PC-3 (cell line): ENCODE measurements around the gene PCDHB7. TPM values are rescaled to one million over a fixed set of nuclear protein-coding genes. Genes with fewer than 3 reads are reported as not detected.
"Not testable (repeated sequence)": the region's sequence is repeated elsewhere in the genome, so short reads cannot be mapped to it uniquely, and the experiment has no call there.

Experiments used
- ATAC-seq: fragments of 200-7000 bp; cut with Tn5 transposase; 2 replicates; pipeline ENCODE4 v1.9.1; 2020; ENCODE audit warnings: mild to moderate bottlenecking, moderate library complexity
- BruUV-seq: library from RNA; stranded (reverse); fragments of 400-500 nt; replicated peaks from 2 replicates; lab custom pipeline; 2021; lab: Mats Ljungman, UMichigan
- CTCF ChIA-PET: fragments of 300-600 bp; sonication (Branson Sonifier 250); formaldehyde crosslinking; loops from one replicate; lab custom pipeline; 2022; ENCODE audit warnings: antibody characterized with exemption; lab: Charles Lee
- POLR2A ChIA-PET: fragments of 300-600 bp; sonication (Branson Sonifier 250); formaldehyde crosslinking; loops from one replicate; lab custom pipeline; 2022; ENCODE audit warnings: antibody characterized with exemption; ENCODE audit not compliant: unreplicated experiment; lab: Charles Lee
- DNase-seq: peaks from one replicate; pipeline ENCODE4 v3.0.0-alpha.2; 2015
- H2AFZ ChIP-seq: fragments of 300-600 bp; sonication (generic); 2 replicates; pipeline ENCODE4 v1.6.0; 2016; ENCODE audit warnings: antibody characterized with exemption, low read length
- H3F3A ChIP-seq: fragments of 300-600 bp; sonication (generic); one replicate; pipeline ENCODE4 v1.6.0; 2017; ENCODE audit warnings: antibody characterized with exemption, low read length, control low read depth, mild to moderate bottlenecking; ENCODE audit not compliant: unreplicated experiment
- H3K27ac ChIP-seq: fragments of 300-600 bp; sonication (generic); 2 replicates; pipeline ENCODE4 v1.5.1; 2016; ENCODE audit warnings: mild to moderate bottlenecking, low read length
- H3K27me3 ChIP-seq: fragments of 300-600 bp; sonication (generic); 2 replicates; pipeline ENCODE4 v1.6.1; 2016; ENCODE audit warnings: low read length, mixed read lengths
- H3K36me3 ChIP-seq: fragments of 300-600 bp; sonication (generic); 2 replicates; pipeline ENCODE4 v1.6.1; 2016; ENCODE audit warnings: low read depth, mixed run types, low read length, mixed read lengths
- H3K4me1 ChIP-seq: fragments of 300-600 bp; sonication (generic); 2 replicates; pipeline ENCODE4 v1.5.1; 2016; ENCODE audit warnings: low read length; ENCODE audit not compliant: insufficient read depth
- H3K4me2 ChIP-seq: fragments of 300-600 bp; sonication (generic); 2 replicates; pipeline ENCODE4 v1.6.0; 2016; ENCODE audit warnings: low read length
- H3K4me3 ChIP-seq: fragments of 300-600 bp; sonication (generic); 2 replicates; pipeline ENCODE4 v1.5.1; 2016; ENCODE audit warnings: mild to moderate bottlenecking, low read length, mixed read lengths
- H3K79me2 ChIP-seq: fragments of 300-600 bp; sonication (generic); 2 replicates; pipeline ENCODE4 v1.6.1; 2017; ENCODE audit warnings: low read length, mixed read lengths
- H3K9ac ChIP-seq: fragments of 300-600 bp; sonication (generic); 2 replicates; pipeline ENCODE4 v1.6.0; 2016; ENCODE audit warnings: mild to moderate bottlenecking, low read length
- H3K9me2 ChIP-seq: fragments of 300-600 bp; sonication (generic); replicated peaks from 2 replicates; pipeline ENCODE4 v1.6.1; 2016; ENCODE audit warnings: mixed run types, low read length, mixed read lengths
- H3K9me3 ChIP-seq: fragments of 300-600 bp; sonication (generic); 2 replicates; pipeline ENCODE4 v1.6.1; 2016; ENCODE audit warnings: low read length, mixed read lengths
- H4K20me1 ChIP-seq: fragments of 300-600 bp; sonication (generic); 2 replicates; pipeline ENCODE4 v1.6.1; 2016; ENCODE audit warnings: low read length, mixed read lengths
- CTCF ChIP-seq: fragments of 300-600 bp; sonication (generic); conservative IDR thresholded peaks from 2 replicates; pipeline ENCODE4 v1.5.1; 2017; ENCODE audit warnings: antibody characterized with exemption, low read depth, mild to moderate bottlenecking, low read length
- EZH2 ChIP-seq: fragments of 300-600 bp; sonication (generic); IDR thresholded peaks from one replicate; pipeline ENCODE4 v1.6.1; 2017; ENCODE audit warnings: antibody characterized with exemption, mild to moderate bottlenecking, low read length; ENCODE audit not compliant: unreplicated experiment
- EZH2phosphoT487 ChIP-seq: fragments of 300-600 bp; sonication (generic); IDR thresholded peaks from 2 replicates; pipeline ENCODE4 v1.6.1; 2018; ENCODE audit warnings: mild to moderate bottlenecking, antibody characterized with exemption, low read length, borderline replicate concordance
- intact Hi-C: fragments of 100-400 bp; cut with micrococcal nuclease; formaldehyde crosslinking; loops from 2 replicates; pipeline ENCODE4 v1.9.0; 2023
- total RNA-seq: library from RNA; depleted of rRNA; stranded (reverse); fragments of >200 nt; gene quantifications from 2 replicates; pipeline ENCODE4 v1.2.3, GENCODE V29; 2014

The PCDHB7 gene
- total RNA-seq, 1 experiment from 2014 or later: 0.22 TPM

GRCh38 chr5:141208478-141208877 lies 36.0 kb downstream of the PCDHB7 start, which contains the start of gene PCDHB12:
TSS of gene PCDHB12 (plus strand) at chr5:141208719. CDS start at chr5:141208908, 189 bp downstream.
- DNase-seq: peak; percentile 20
- no peak for ATAC-seq
- no peak within 1 kb of the TSS for H3K4me3 ChIP-seq
- intact Hi-C loops: no loop called here
- no peaks in the 10 kb centered on the region for H3K79me2 ChIP-seq
- ChIA-PET CTCF (no interaction called here), POLR2A (no interaction called here)
- H3K4me2 ChIP-seq: no peak within 1 kb of the TSS
- H3K9me2 ChIP-seq: no peaks in the 10 kb centered on the region
- peak; percentile 28; the same call in 1 of the 2 replicates for TF ChIP-seq CTCF
- no peak for TF ChIP-seq EZH2phosphoT487
- TF ChIP-seq EZH2: no peak
- no peaks in the 10 kb centered on the region for H3K27me3 ChIP-seq
- peak within 1 kb of the TSS; percentile 42; the same call in 1 of the 2 replicates for H2AFZ ChIP-seq
- no peaks in the 10 kb centered on the region for H3K4me1 ChIP-seq
- no TSS peak for BruUV-seq
- no peak within 1 kb of the TSS for H3K27ac ChIP-seq
- no peaks in the 10 kb centered on the region for H3K36me3 ChIP-seq
- no peaks in the 10 kb centered on the region for H3K9me3 ChIP-seq
- no peaks in the 10 kb centered on the region for H4K20me1 ChIP-seq
- no peak within 1 kb of the TSS for H3K9ac ChIP-seq
- H3F3A ChIP-seq: no peaks in the 10 kb centered on the region

- CTCF ChIA-PET, BruUV-seq, H3K27me3 ChIP-seq, H3K4me2 ChIP-seq, H3F3A ChIP-seq, H3K4me3 ChIP-seq, H3K79me2 ChIP-seq, intact Hi-C loops, H3K9ac ChIP-seq, ATAC-seq, H3K9me2 ChIP-seq, H3K27ac ChIP-seq, H3K36me3 ChIP-seq, H4K20me1 ChIP-seq, H3K9me3 ChIP-seq, H2AFZ ChIP-seq, POLR2A ChIA-PET, H3K4me1 ChIP-seq, DNase-seq: not testable (repeated sequence)
Observed at GRCh38 chr5:141210281-141210680, 37.8 kb downstream of the PCDHB7 start.

- H2AFZ ChIP-seq, H3K4me3 ChIP-seq, H3K36me3 ChIP-seq, intact Hi-C loops, DNase-seq, H3K4me1 ChIP-seq, H3K9ac ChIP-seq, H3F3A ChIP-seq, H3K4me2 ChIP-seq, H3K27ac ChIP-seq, H3K27me3 ChIP-seq, ATAC-seq, H3K9me3 ChIP-seq, H3K79me2 ChIP-seq, CTCF ChIA-PET, H4K20me1 ChIP-seq, BruUV-seq, H3K9me2 ChIP-seq, POLR2A ChIA-PET: not testable (repeated sequence)
Observed at GRCh38 chr5:141210849-141211248, 38.4 kb downstream of the PCDHB7 start.
